Testis (tissue), 3 donors: ENCODE measurements around the gene CNIH3. TPM values are rescaled to one million over a fixed set of nuclear protein-coding genes. Genes with fewer than 3 reads are reported as not detected.

Source experiments
- DNase-seq: peaks from one replicate; pipeline ENCODE4 v3.0.0-alpha.2; 2019
- H3K27ac ChIP-seq, 2 donors: fragments of 200-600 bp; sonication (generic); one replicate each; pipeline ENCODE4 v1.5.1; 2019
- H3K27me3 ChIP-seq: fragments of 200-600 bp; sonication (generic); one replicate; pipeline ENCODE4 v1.5.1; 2019
- H3K36me3 ChIP-seq: fragments of 200-600 bp; sonication (generic); one replicate; pipeline ENCODE4 v1.5.1; 2017; ENCODE audit warnings: low read depth; ENCODE audit errors: missing control alignments
- H3K4me1 ChIP-seq: fragments of 200-600 bp; sonication (generic); one replicate; pipeline ENCODE4 v1.5.1; 2019
- H3K4me3 ChIP-seq, 2 donors: fragments of 200-600 bp; sonication (generic); one replicate each; pipeline ENCODE4 v1.5.1; 2017 to 2019
- H3K9me3 ChIP-seq: fragments of 200-600 bp; sonication (generic); one replicate; pipeline ENCODE4 v1.5.1; 2017
- CTCF ChIP-seq, 3 experiments: fragments of 450-650 bp in 2 of 3; fragments of 200-600 bp in 1 of 3; sonication (generic) in 1 of 3; IDR thresholded peaks; one replicate each; pipeline ENCODE4 v1.5.1; 2016 to 2019; ENCODE audit warnings: antibody characterized with exemption in 3 of 3, mild to moderate bottlenecking in 2 of 3, moderate library complexity in 1 of 3
- POLR2A ChIP-seq: fragments of 450-650 bp; IDR thresholded peaks from one replicate; pipeline ENCODE4 v1.6.1; 2017; ENCODE audit warnings: antibody characterized with exemption, mild to moderate bottlenecking, moderate library complexity
- WGBS, 2 donors: methylation state at CpG; one replicate each; pipeline ENCODE4 v1.1.5; 2018; 5-methylcytosine and 5-hydroxymethylcytosine counted together
- intact Hi-C: fragments of 100-400 bp; cut with DNase I; formaldehyde crosslinking; loops from one replicate; pipeline ENCODE4 v1.15.1; 2023; ENCODE audit warnings: low total_unique reads
- polyA plus RNA-seq: library from polyadenylated mRNA; stranded (reverse); fragments of 350-450 nt; fragmentation: Illumina TruSeq; extraction: RNeasy Lipid Tissue Mini Kit (QIAGEN cat#74804); gene quantifications from one replicate; pipeline ENCODE4 v1.2.3, GENCODE V29; 2014; ENCODE audit warnings: low read depth, low replicate concordance; ENCODE audit not compliant: insufficient read depth
- total RNA-seq, 2 donors: library from RNA; depleted of rRNA; stranded (reverse); fragments of >200 nt; gene quantifications; one replicate each; pipeline ENCODE4 v1.2.3, GENCODE V29; 2016

Gene CNIH3
- total and polyA plus RNA-seq, 3 donors from 2014 or later = 8.5 to 9.8 (median 8.5) TPM

- DNase-seq = no peak
- WGBS, 2 donors = 92 to 100% methylated on average over 3 of the region's 3 CpGs
- intact Hi-C loops = no loop called here
- H3K27ac ChIP-seq = no peak overlapping the region
- TF ChIP-seq POLR2A (no peak), CTCF (IDR thresholded peaks at IDR 0.05) (no peak)
- no peaks in the 10 kb centered on the region for H3K36me3 ChIP-seq
- no peak overlapping the region for H3K4me3 ChIP-seq
- H3K27me3 ChIP-seq = no peaks in the 10 kb centered on the region
- H3K4me1 ChIP-seq = no peaks in the 10 kb centered on the region
- no peaks in the 10 kb centered on the region for H3K9me3 ChIP-seq
Measured at GRCh38 chr1:224785622-224786021, 169.5 kb downstream of the CNIH3 start.

GRCh38 chr1:224786533-224787250 lies 170.6 kb downstream of the CNIH3 start:
- DNase-seq = no peak
- no peaks in the 10 kb centered on the region for H3K4me1 ChIP-seq
- no peak overlapping the region for H3K27ac ChIP-seq
- H3K36me3 ChIP-seq = no peaks in the 10 kb centered on the region
- intact Hi-C loops = no loop called here
- no peak overlapping the region for H3K4me3 ChIP-seq
- TF ChIP-seq CTCF (IDR thresholded peaks at IDR 0.05) (no peak), POLR2A (no peak)
- H3K27me3 ChIP-seq = no peaks in the 10 kb centered on the region
- 90 to 97% methylated on average over 3 of the region's 3 CpGs for WGBS, 2 donors
- H3K9me3 ChIP-seq = no peaks in the 10 kb centered on the region

- no peak for TF ChIP-seq CTCF (IDR thresholded peaks at IDR 0.05)
- no peak for TF ChIP-seq POLR2A
- Histone ChIP-seq H3K9me3 (no peaks in the 10 kb centered on the region), H3K4me1 (no peaks in the 10 kb centered on the region), H3K36me3 (no peaks in the 10 kb centered on the region), H3K27me3 (no peaks in the 10 kb centered on the region), H3K27ac (no peak overlapping the region), H3K4me3 (no peak overlapping the region)
- DNase-seq = no peak
- intact Hi-C loops = no loop called here
Measured at GRCh38 chr1:224789311-224789710, 173.2 kb downstream of the CNIH3 start.

Other genes starting within 250 kb of the CNIH3 start
- gene WDR26, start 181.5 kb upstream of the CNIH3 start, total RNA-seq = 100 to 1,000 TPM in 1 of 2 donors, 10 to 100 TPM in 1; 86.1 to 104 TPM
- gene WDR26, start 181.5 kb upstream of the CNIH3 start, polyA plus RNA-seq = 105 TPM